Natural killer cell (primary cell): Measurements from ENCODE around the gene ACSL1. TPM values are rescaled to one million over a fixed set of nuclear protein-coding genes. Genes with fewer than 3 reads are reported as not detected.

Experiments used
- ATAC-seq, 3 donors: fragments of 150-1000 bp in 2 of 3; fragments of 200-7000 bp in 1 of 3; cut with Tn5 transposase; 1 replicate in 1 of 3; 2 replicates in 2 of 3; pipeline ENCODE4 v1.10.0; 2021; ENCODE audit warnings: mild to moderate bottlenecking in 2 of 3, moderate library complexity in 2 of 3
- DNase-seq, 2 donors: peaks; one replicate each; pipeline versions ENCODE4 v3.0.0 to v3.0.0-alpha.2; 2013 to 2021; ENCODE audit warnings: mixed read lengths in 1 of 2
- H3K27ac ChIP-seq: one replicate; pipeline ENCODE4 v1.5.1; 2013; ENCODE audit warnings: mild to moderate bottlenecking, low read length
- H3K27me3 ChIP-seq: one replicate; pipeline ENCODE4 v1.6.1; 2013; ENCODE audit warnings: low read length; ENCODE audit not compliant: control insufficient read depth, insufficient read depth
- H3K36me3 ChIP-seq: one replicate; pipeline ENCODE4 v1.6.1; 2013; ENCODE audit warnings: low read length; ENCODE audit not compliant: control insufficient read depth, insufficient read depth
- H3K4me1 ChIP-seq: one replicate; pipeline ENCODE4 v1.6.1; 2013; ENCODE audit warnings: low read length; ENCODE audit not compliant: control insufficient read depth, insufficient read depth
- H3K4me3 ChIP-seq: one replicate; pipeline ENCODE4 v1.5.1; 2013; ENCODE audit warnings: low read length
- H3K9me3 ChIP-seq: one replicate; pipeline ENCODE4 v1.6.1; 2013; ENCODE audit warnings: low read length; ENCODE audit not compliant: control insufficient read depth, insufficient read depth
- H3K27ac Mint-ChIP-seq, 2 donors: one replicate each; pipeline ENCODE4 v1.8.0; 2022; ENCODE audit warnings: mild to moderate bottlenecking in 2 of 2, mixed read lengths in 2 of 2, moderate library complexity in 1 of 2
- H3K27me3 Mint-ChIP-seq, 2 donors: one replicate each; pipeline ENCODE4 v1.8.0; 2022; ENCODE audit warnings: low read depth in 2 of 2, mixed read lengths in 2 of 2
- H3K36me3 Mint-ChIP-seq: one replicate; pipeline ENCODE4 v1.8.0; 2022; ENCODE audit warnings: mixed read lengths
- H3K4me1 Mint-ChIP-seq, 2 donors: one replicate each; pipeline ENCODE4 v1.8.0; 2022; ENCODE audit warnings: mixed read lengths in 2 of 2
- H3K4me3 Mint-ChIP-seq: one replicate; pipeline ENCODE4 v1.8.0; 2022; ENCODE audit warnings: mild to moderate bottlenecking, moderate library complexity, mixed read lengths
- H3K9me3 Mint-ChIP-seq, 2 donors: one replicate each; pipeline ENCODE4 v1.8.0; 2022; ENCODE audit warnings: mixed read lengths in 2 of 2
- WGBS: methylation state at CpG from one replicate; pipeline ENCODE4 v1.1.7; 2013; ENCODE audit warnings: missing lambda C conversion rate; ENCODE audit not compliant: insufficient coverage; 5-methylcytosine and 5-hydroxymethylcytosine counted together
- intact Hi-C: fragments of 100-400 bp; cut with micrococcal nuclease; formaldehyde crosslinking; loops from one replicate; pipeline ENCODE4 v1.14.2; 2022
- total RNA-seq, 4 donors: library from RNA; stranded (reverse); fragments of 120-200 nt in 1 of 4; gene quantifications; one replicate each; pipeline versions ENCODE4 v1.2.3 to v1.2.4, GENCODE V29; 2013 to 2022
- TF ChIP-seq, protein P1 (sequence below): fragments of 200-600 bp; IDR thresholded peaks from one replicate; pipeline ENCODE4 v1.8.0; 2022; ENCODE audit warnings: antibody characterized with exemption

ACSL1 gene
- total RNA-seq, 3 donors from 2014 or later (not counting 1 experiment from before 2014, with no cell fraction given) = 13.2 to 43.1 (median 13.3) TPM

DNA sequence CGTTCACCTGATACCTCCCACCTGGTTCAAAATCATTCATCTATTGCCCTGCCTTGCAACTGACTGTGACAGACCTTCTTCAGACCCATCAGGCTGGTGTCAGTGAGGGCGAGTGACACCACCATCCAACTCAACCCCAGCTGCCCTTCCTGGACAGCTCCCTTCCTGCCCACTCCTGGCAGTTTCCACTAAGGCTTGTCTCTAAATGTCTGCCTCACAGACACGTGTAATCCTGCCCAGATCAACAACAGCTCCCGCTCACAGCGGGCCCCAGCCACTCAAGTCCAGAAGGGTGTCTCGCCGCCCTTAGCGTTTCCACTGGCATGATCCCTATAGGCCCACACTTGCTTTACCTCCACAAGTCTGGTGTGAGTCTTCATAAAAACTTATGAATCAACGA, 28.9 kb downstream of the ACSL1 start:
- H3K9me3 ChIP-seq = no peaks in the 10 kb centered on the region
- peaks cover 13% of the 10 kb centered on the region for H3K4me1 ChIP-seq
- Mint-ChIP-seq H3K27me3 (no peaks in the 10 kb centered on the region), H3K4me1 (peaks cover 9 to 20% of the 10 kb centered on the region in 2 donors), H3K36me3 (no peaks in the 10 kb centered on the region), H3K27ac (no peak overlapping the region), H3K9me3 (no peaks in the 10 kb centered on the region), H3K4me3 (no peak overlapping the region)
- ATAC-seq (no peak), DNase-seq (no peak)
- no peaks in the 10 kb centered on the region for H3K27me3 ChIP-seq
- no peak overlapping the region for H3K27ac ChIP-seq
- intact Hi-C loops = no loop called here
- H3K4me3 ChIP-seq = no peak overlapping the region
- 98% methylated on average over 9 of the region's 9 CpGs for WGBS
- TF ChIP-seq, protein P1, sequence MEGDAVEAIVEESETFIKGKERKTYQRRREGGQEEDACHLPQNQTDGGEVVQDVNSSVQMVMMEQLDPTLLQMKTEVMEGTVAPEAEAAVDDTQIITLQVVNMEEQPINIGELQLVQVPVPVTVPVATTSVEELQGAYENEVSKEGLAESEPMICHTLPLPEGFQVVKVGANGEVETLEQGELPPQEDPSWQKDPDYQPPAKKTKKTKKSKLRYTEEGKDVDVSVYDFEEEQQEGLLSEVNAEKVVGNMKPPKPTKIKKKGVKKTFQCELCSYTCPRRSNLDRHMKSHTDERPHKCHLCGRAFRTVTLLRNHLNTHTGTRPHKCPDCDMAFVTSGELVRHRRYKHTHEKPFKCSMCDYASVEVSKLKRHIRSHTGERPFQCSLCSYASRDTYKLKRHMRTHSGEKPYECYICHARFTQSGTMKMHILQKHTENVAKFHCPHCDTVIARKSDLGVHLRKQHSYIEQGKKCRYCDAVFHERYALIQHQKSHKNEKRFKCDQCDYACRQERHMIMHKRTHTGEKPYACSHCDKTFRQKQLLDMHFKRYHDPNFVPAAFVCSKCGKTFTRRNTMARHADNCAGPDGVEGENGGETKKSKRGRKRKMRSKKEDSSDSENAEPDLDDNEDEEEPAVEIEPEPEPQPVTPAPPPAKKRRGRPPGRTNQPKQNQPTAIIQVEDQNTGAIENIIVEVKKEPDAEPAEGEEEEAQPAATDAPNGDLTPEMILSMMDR = no peak
- peaks cover 2% of the 10 kb centered on the region for H3K36me3 ChIP-seq

DNA sequence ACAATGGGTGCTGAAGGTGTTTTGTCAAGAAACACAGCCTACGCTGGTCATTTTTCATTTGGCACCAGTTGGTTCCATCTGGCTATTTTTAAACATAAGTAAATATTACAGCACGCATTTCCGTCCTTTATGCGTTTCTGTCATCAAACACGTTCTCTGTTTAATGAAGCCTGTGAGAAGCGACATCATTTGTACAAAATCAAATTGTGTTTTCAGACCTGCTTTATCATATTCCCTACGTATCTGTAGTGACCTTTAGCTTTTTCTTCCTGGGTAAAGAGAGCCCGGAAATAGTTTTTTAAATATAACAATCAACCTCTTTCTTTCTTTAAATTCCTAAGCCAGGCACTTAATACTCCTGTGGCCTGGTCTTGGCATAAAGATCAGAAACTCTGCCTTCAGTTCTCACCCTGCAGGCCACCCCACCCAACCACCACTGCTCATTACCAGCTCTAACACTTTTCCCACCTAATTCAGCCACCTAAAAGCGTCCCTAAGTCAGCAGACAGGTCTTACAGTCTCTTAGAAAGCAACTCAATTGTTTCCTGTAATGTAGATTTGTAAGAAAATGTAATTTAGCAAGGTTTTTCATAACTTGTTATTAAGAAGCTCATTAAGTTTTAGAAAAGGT, 30.4 kb downstream of the ACSL1 start:
- intact Hi-C loops = no loop called here
- DNase-seq = no peak
- Mint-ChIP-seq H3K36me3 (no peaks in the 10 kb centered on the region), H3K4me1 (peaks cover 9 to 32% of the 10 kb centered on the region in 2 donors), H3K27me3 (no peaks in the 10 kb centered on the region), H3K27ac (no peak overlapping the region), H3K4me3 (no peak overlapping the region), H3K9me3 (no peaks in the 10 kb centered on the region)
- ATAC-seq = no peak
- no peaks in the 10 kb centered on the region for H3K9me3 ChIP-seq
- no peaks in the 10 kb centered on the region for H3K27me3 ChIP-seq
- TF ChIP-seq, protein P1 = no peak
- no peak overlapping the region for H3K4me3 ChIP-seq
- no peak overlapping the region for H3K27ac ChIP-seq
- 95% methylated on average over 9 of the region's 9 CpGs for WGBS
- peaks cover 2% of the 10 kb centered on the region for H3K36me3 ChIP-seq
- peaks cover 13% of the 10 kb centered on the region for H3K4me1 ChIP-seq

DNA sequence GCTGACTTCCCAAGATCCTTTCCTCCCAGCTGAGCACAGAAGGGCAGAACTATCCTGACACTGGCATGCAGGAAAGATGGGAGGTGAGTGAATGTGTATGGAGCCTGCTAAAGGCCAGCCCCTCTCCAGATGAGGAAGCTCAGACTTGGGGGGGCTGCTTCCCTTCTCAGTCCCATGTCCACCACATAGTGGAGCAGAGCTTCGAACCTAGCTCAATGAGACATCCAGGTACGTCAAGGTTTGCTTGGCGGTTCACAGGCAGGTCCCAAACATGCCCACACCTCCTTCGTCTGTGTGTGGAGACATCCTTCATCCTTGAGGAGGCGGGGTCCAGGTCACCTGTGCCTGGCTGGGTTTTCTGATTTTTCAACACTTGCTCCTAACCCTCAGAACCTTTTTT, 31.3 kb downstream of the ACSL1 start:
- ATAC-seq = no peak
- TF ChIP-seq, protein P1 = no peak
- no peak overlapping the region for H3K27ac ChIP-seq
- Mint-ChIP-seq H3K4me3 (no peak overlapping the region), H3K4me1 (peaks cover 9 to 32% of the 10 kb centered on the region in 2 donors), H3K9me3 (no peaks in the 10 kb centered on the region), H3K27me3 (no peaks in the 10 kb centered on the region), H3K27ac (no peak overlapping the region), H3K36me3 (no peaks in the 10 kb centered on the region)
- H3K9me3 ChIP-seq = no peaks in the 10 kb centered on the region
- DNase-seq = no peak
- peaks cover 2% of the 10 kb centered on the region for H3K36me3 ChIP-seq
- H3K27me3 ChIP-seq = no peaks in the 10 kb centered on the region
- 97% methylated on average over 5 of the region's 5 CpGs for WGBS
- H3K4me1 ChIP-seq = peaks cover 13% of the 10 kb centered on the region
- no peak overlapping the region for H3K4me3 ChIP-seq
- intact Hi-C loops = no loop called here
